Common myeloid progenitor, CD34-positive (primary cell): ENCODE data around the gene TUBB4B.

Source experiments
- CTCF ChIA-PET: fragments of 350-600 bp; sonication (Branson Sonifier 250); formaldehyde crosslinking; loops from one replicate; lab custom pipeline; 2021; ENCODE audit warnings: antibody characterized with exemption; lab: Charles Lee
- POLR2A ChIA-PET: fragments of 350-600 bp; sonication (Branson Sonifier 250); formaldehyde crosslinking; loops from one replicate; lab custom pipeline; 2021; ENCODE audit warnings: antibody characterized with exemption; lab: Charles Lee
- DNase-seq, 3 donors: peaks; one replicate each; pipeline versions ENCODE4 v3.0.0 to v3.0.0-alpha.2; 2013
- H3K27ac ChIP-seq, 2 experiments: 1 replicate in 1 of 2; 2 replicates in 1 of 2; pipeline ENCODE4 v1.7.0; 2013; ENCODE audit warnings: inconsistent platforms in 2 of 2, low read length in 2 of 2, mild to moderate bottlenecking in 2 of 2, low read depth in 1 of 2, moderate library complexity in 1 of 2; ENCODE audit not compliant: severe bottlenecking in 2 of 2, insufficient read depth in 1 of 2, poor library complexity in 1 of 2
- H3K27me3 ChIP-seq, 5 experiments: replicated peaks in 2 of 5; 1 replicate in 3 of 5; 2 replicates in 2 of 5; pipeline versions ENCODE4 v1.6.1 to v1.7.0; 2013; ENCODE audit warnings: low read length in 4 of 5, mild to moderate bottlenecking in 2 of 5, moderate library complexity in 2 of 5, inconsistent platforms in 1 of 5; ENCODE audit not compliant: insufficient read depth in 5 of 5, control insufficient read depth in 4 of 5
- H3K36me3 ChIP-seq, 4 experiments: 1 replicate in 2 of 4; 2 replicates in 2 of 4; pipeline versions ENCODE4 v1.6.1 to v1.7.0; 2013; ENCODE audit warnings: low read length in 3 of 4, control low read depth in 1 of 4, mild to moderate bottlenecking in 1 of 4; ENCODE audit not compliant: control insufficient read depth in 4 of 4, insufficient read depth in 4 of 4
- H3K4me1 ChIP-seq, 4 experiments: 1 replicate in 3 of 4; 2 replicates in 1 of 4; pipeline versions ENCODE4 v1.6.1 to v1.7.1; 2013; ENCODE audit warnings: low read length in 3 of 4, mild to moderate bottlenecking in 3 of 4, control low read depth in 1 of 4, inconsistent platforms in 1 of 4, moderate library complexity in 1 of 4; ENCODE audit not compliant: control insufficient read depth in 4 of 4, insufficient read depth in 4 of 4; ENCODE audit errors: control extremely low read depth in 1 of 4
- H3K4me3 ChIP-seq, 7 experiments: 1 replicate in 4 of 7; 2 replicates in 3 of 7; pipeline versions ENCODE4 v1.5.1 to v1.7.0; 2013; ENCODE audit warnings: mild to moderate bottlenecking in 7 of 7, low read length in 6 of 7, moderate library complexity in 6 of 7, inconsistent platforms in 2 of 7, low read depth in 2 of 7, control low read depth in 1 of 7; ENCODE audit not compliant: insufficient read depth in 4 of 7, control insufficient read depth in 1 of 7; ENCODE audit errors: extremely low read depth in 1 of 7
- H3K9me3 ChIP-seq, 5 experiments: 1 replicate in 4 of 5; 2 replicates in 1 of 5; pipeline versions ENCODE4 v1.6.1 to v1.7.1; 2013; ENCODE audit warnings: low read length in 4 of 5, mild to moderate bottlenecking in 2 of 5, inconsistent platforms in 1 of 5, low read depth in 1 of 5, moderate library complexity in 1 of 5; ENCODE audit not compliant: control insufficient read depth in 4 of 5, insufficient read depth in 2 of 5; ENCODE audit errors: control extremely low read depth in 1 of 5
- WGBS: methylation state at CpG from one replicate; pipeline ENCODE4 v1.1.5; 2013; ENCODE audit not compliant: insufficient coverage; 5-methylcytosine and 5-hydroxymethylcytosine counted together

The TUBB4B gene

GRCh38 chr9:137216188-137216965 lies 24.7 kb upstream of the TUBB4B start:
- H3K36me3 ChIP-seq: peaks cover 0 to 51% (median 17%) of the 10 kb centered on the region in 4 experiments
- no peaks in the 10 kb centered on the region for H3K27me3 ChIP-seq
- no peak overlapping the region for H3K27ac ChIP-seq
- ChIA-PET CTCF (interaction anchor here (1.0 to 1.6 kb wide), 4 partner anchors 10 to 45 kb away, joined by 3 to 5 read pairs (median 4); no protein-coding TSS in a partner anchor), POLR2A (no interaction called here)
- H3K4me1 ChIP-seq: peaks cover 0 to 2% (median under 1%) of the 10 kb centered on the region in 4 experiments
- H3K4me3 ChIP-seq: no peak overlapping the region
- WGBS: 96% methylated on average over 27 of the region's 30 CpGs
- no peaks in the 10 kb centered on the region for H3K9me3 ChIP-seq
- DNase-seq: no peak

GRCh38 chr9:137217276-137218211 lies 23.5 kb upstream of the TUBB4B start:
- CTCF ChIA-PET: interaction anchor here (0.9 to 1.6 kb wide), 3 partner anchors 11 to 29 kb away, joined by 3 to 4 read pairs (median 4); no protein-coding TSS in a partner anchor
- POLR2A ChIA-PET: no interaction called here
- Histone ChIP-seq H3K9me3 (no peaks in the 10 kb centered on the region), H3K4me1 (peaks cover 0 to 9% (median 8%) of the 10 kb centered on the region in 4 experiments), H3K4me3 (peak overlapping the region in 1 of 7 experiments; percentile 5), H3K27me3 (no peaks in the 10 kb centered on the region), H3K27ac (peak overlapping the region in 1 of 2 experiments; percentile 67), H3K36me3 (peaks cover 0 to 50% (median 17%) of the 10 kb centered on the region in 4 experiments)
- no peak for DNase-seq
- WGBS: 78% methylated on average over 29 of the region's 36 CpGs

GRCh38 chr9:137218212-137218753 lies 22.8 kb upstream of the TUBB4B start:
- ChIA-PET POLR2A (no interaction called here), CTCF (interaction anchor here (0.9 kb wide), 1 partner anchor 14 kb away, joined by 3 read pairs; no protein-coding TSS in a partner anchor)
- H3K4me3 ChIP-seq: no peak overlapping the region
- H3K4me1 ChIP-seq: peaks cover 0 to 16% (median 15%) of the 10 kb centered on the region in 4 experiments
- H3K27me3 ChIP-seq: no peaks in the 10 kb centered on the region
- peak overlapping the region in 1 of 2 experiments; percentile 67 for H3K27ac ChIP-seq
- H3K36me3 ChIP-seq: peaks cover 0 to 44% (median 17%) of the 10 kb centered on the region in 4 experiments
- DNase-seq: no peak
- H3K9me3 ChIP-seq: no peaks in the 10 kb centered on the region
- 95% methylated on average over 30 of the region's 30 CpGs for WGBS

GRCh38 chr9:137218754-137219271 lies 22.3 kb upstream of the TUBB4B start:
- no peak for DNase-seq
- Histone ChIP-seq H3K27ac (peak overlapping the region in 1 of 2 experiments; percentile 67), H3K9me3 (no peaks in the 10 kb centered on the region), H3K4me1 (peaks cover 0 to 17% (median 15%) of the 10 kb centered on the region in 4 experiments), H3K36me3 (peaks cover 0 to 39% (median 17%) of the 10 kb centered on the region in 4 experiments), H3K4me3 (no peak overlapping the region), H3K27me3 (no peaks in the 10 kb centered on the region)
- CTCF ChIA-PET: interaction anchor here (0.7 to 1.5 kb wide), 3 partner anchors 12 to 43 kb away, joined by 3 to 5 read pairs (median 5); no protein-coding TSS in a partner anchor
- POLR2A ChIA-PET: no interaction called here
- 92% methylated on average over 11 of the region's 12 CpGs for WGBS

- ChIA-PET POLR2A (no interaction called here), CTCF (interaction anchor here (0.7 to 1.5 kb wide), 3 partner anchors 13 to 44 kb away, joined by 3 to 5 read pairs (median 5); no protein-coding TSS in a partner anchor)
- Histone ChIP-seq H3K4me1 (peaks cover 2 to 25% (median 22%) of the 10 kb centered on the region in 4 experiments), H3K4me3 (no peak overlapping the region), H3K36me3 (peaks cover 0 to 29% (median 14%) of the 10 kb centered on the region in 4 experiments), H3K27ac (no peak overlapping the region), H3K9me3 (no peaks in the 10 kb centered on the region), H3K27me3 (no peaks in the 10 kb centered on the region)
- DNase-seq: no peak
- 96% methylated on average over 9 of the region's 10 CpGs for WGBS
These were observed 21.2 kb upstream of the TUBB4B start for GRCh38 chr9:137219757-137220316.
